Upper lobe of left lung (tissue), 6 donors: Measurements from ENCODE around the gene CAMK1. TPM values are rescaled to one million over a fixed set of nuclear protein-coding genes. Genes with fewer than 3 reads are reported as not detected.

Experiments
- ATAC-seq, 2 donors: fragments of 200-7000 bp; cut with Tn5 transposase; one replicate each; pipeline ENCODE4 v1.9.1; 2022; ENCODE audit warnings: mild to moderate bottlenecking in 2 of 2, moderate library complexity in 2 of 2; ENCODE audit not compliant: low FRiP score in 2 of 2
- DNase-seq, 2 donors: peaks; one replicate each; pipeline ENCODE4 v3.0.0-alpha.2; 2019 to 2020
- H3K27ac ChIP-seq, 4 donors: fragments of 200-600 bp; sonication (generic); one replicate each; pipeline ENCODE4 v1.5.1; 2016 to 2019
- H3K27me3 ChIP-seq, 4 donors: fragments of 200-600 bp; sonication (generic); one replicate each; pipeline ENCODE4 v1.5.1; 2017 to 2019
- H3K36me3 ChIP-seq, 4 donors: fragments of 200-600 bp; sonication (generic); one replicate each; pipeline ENCODE4 v1.5.1; 2016 to 2019
- H3K4me1 ChIP-seq, 4 donors: fragments of 200-600 bp; sonication (generic); one replicate each; pipeline ENCODE4 v1.5.1; 2018 to 2019
- H3K4me3 ChIP-seq, 4 donors: fragments of 200-600 bp; sonication (generic); one replicate each; pipeline ENCODE4 v1.5.1; 2017 to 2019; ENCODE audit warnings: mild to moderate bottlenecking in 2 of 4, moderate library complexity in 1 of 4
- H3K9me3 ChIP-seq, 4 donors: fragments of 200-600 bp; sonication (generic); one replicate each; pipeline ENCODE4 v1.5.1; 2018 to 2019
- EP300 ChIP-seq, 4 donors: sonication (generic); formaldehyde crosslinking; IDR thresholded peaks; one replicate each; pipeline ENCODE4 v1.5.1; 2017; ENCODE audit warnings: antibody characterized with exemption in 4 of 4, control low read depth in 2 of 4
- POLR2A ChIP-seq, 4 donors: fragments of 450-650 bp; IDR thresholded peaks; one replicate each; pipeline ENCODE4 v1.5.1; 2016 to 2017; ENCODE audit warnings: antibody characterized with exemption in 4 of 4, mild to moderate bottlenecking in 2 of 4
- POLR2AphosphoS5 ChIP-seq, 2 donors: sonication (generic); formaldehyde crosslinking; IDR thresholded peaks; one replicate each; pipeline ENCODE4 v1.5.1; 2017; ENCODE audit warnings: antibody characterized with exemption in 2 of 2
- WGBS, 2 donors: methylation state at CpG; one replicate each; pipeline ENCODE4 v1.1.5; 2017 to 2018; 5-methylcytosine and 5-hydroxymethylcytosine counted together
- total RNA-seq, 6 donors: library from RNA; depleted of rRNA in 4 of 6; stranded (reverse); fragments of >200 nt in 4 of 6; gene quantifications; one replicate each; pipeline versions ENCODE4 v1.1.0 to v1.2.1, GENCODE V29; 2016 to 2021
- TF ChIP-seq, protein P1 (sequence below), 6 experiments: fragments of 450-650 bp in 4 of 6; fragments of 200-600 bp in 2 of 6; sonication (generic) in 2 of 6; IDR thresholded peaks; one replicate each; pipeline ENCODE4 v1.5.1; 2016 to 2019; ENCODE audit warnings: antibody characterized with exemption in 6 of 6
- donor health status: DM: no; HTN: no; CAD: no; lungs with moderate emphysema.
- donor health status: DM: no; HTN: yes; CAD: no; lungs with severe emphysema.

Gene CAMK1
- total RNA-seq, 6 donors from 2014 or later, result 19.5 to 44.0 (median 27.6) TPM

DNA sequence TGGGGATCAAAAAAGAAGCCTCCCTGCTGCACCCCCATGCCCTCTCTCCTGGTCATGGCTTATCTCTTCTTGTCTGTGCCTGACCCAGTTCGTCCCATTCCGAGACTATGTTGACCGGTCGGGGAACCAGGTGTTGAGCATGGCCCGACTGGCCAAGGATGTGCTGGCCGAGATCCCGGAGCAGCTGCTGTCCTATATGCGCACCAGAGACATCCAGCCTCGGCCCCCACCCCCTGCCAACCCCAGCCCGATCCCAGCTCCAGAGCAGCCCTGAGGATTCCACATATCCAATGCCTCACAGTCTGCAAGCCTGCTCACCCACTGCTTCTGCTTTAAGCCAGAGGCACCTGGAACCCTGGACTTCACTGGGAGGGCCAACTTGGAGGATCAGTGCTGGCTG is 40.3 kb downstream of the CAMK1 start:
- Histone ChIP-seq H3K9me3 (no peaks in the 10 kb centered on the region), H3K4me1 (peaks cover 21 to 31% (median 24%) of the 10 kb centered on the region in 4 donors), H3K36me3 (peaks cover 0 to 6% (median 6%) of the 10 kb centered on the region in 4 donors), H3K27ac (no peak overlapping the region), H3K4me3 (no peak overlapping the region), H3K27me3 (no peaks in the 10 kb centered on the region)
- whole genome bisulfite sequencing, 2 donors, result 86 to 94% methylated on average over 9 to 10 of the region's 10 CpGs
- ATAC-seq, result no peak
- peak in 1 of 2 donors; percentile 53 for DNase-seq
- TF ChIP-seq, protein P1, sequence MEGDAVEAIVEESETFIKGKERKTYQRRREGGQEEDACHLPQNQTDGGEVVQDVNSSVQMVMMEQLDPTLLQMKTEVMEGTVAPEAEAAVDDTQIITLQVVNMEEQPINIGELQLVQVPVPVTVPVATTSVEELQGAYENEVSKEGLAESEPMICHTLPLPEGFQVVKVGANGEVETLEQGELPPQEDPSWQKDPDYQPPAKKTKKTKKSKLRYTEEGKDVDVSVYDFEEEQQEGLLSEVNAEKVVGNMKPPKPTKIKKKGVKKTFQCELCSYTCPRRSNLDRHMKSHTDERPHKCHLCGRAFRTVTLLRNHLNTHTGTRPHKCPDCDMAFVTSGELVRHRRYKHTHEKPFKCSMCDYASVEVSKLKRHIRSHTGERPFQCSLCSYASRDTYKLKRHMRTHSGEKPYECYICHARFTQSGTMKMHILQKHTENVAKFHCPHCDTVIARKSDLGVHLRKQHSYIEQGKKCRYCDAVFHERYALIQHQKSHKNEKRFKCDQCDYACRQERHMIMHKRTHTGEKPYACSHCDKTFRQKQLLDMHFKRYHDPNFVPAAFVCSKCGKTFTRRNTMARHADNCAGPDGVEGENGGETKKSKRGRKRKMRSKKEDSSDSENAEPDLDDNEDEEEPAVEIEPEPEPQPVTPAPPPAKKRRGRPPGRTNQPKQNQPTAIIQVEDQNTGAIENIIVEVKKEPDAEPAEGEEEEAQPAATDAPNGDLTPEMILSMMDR (IDR thresholded peaks at IDR 0.05), result no peak
- TF ChIP-seq POLR2A (IDR thresholded peaks at IDR 0.05), result no peak
- no peak for TF ChIP-seq POLR2AphosphoS5 (IDR thresholded peaks at IDR 0.05)
- no peak for TF ChIP-seq EP300 (IDR thresholded peaks at IDR 0.05)

DNA sequence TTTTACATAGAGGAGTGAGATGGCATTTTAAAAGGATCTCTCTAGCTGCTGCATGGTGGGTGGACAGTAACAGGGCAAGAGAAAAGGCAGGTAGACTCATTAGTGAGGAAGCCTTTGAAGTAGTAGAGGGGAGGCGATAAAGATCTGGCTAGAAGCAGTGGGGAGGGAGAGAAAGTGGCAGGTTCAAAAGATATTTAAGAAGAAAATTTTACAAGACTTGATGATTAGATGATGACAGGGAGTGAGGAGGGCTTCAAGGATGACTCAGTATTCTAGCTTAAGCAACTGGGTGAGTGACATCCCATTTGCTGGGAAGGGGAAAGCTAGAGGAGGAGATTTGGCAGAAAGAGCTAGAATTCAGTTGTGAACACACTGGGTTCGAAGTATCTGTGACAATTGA is 42.0 kb downstream of the CAMK1 start:
- TF ChIP-seq EP300 (IDR thresholded peaks at IDR 0.05), result no peak
- TF ChIP-seq POLR2A (IDR thresholded peaks at IDR 0.05), result no peak
- TF ChIP-seq POLR2AphosphoS5 (IDR thresholded peaks at IDR 0.05), result no peak
- TF ChIP-seq, protein P1 (IDR thresholded peaks at IDR 0.05), result no peak
- H3K9me3 ChIP-seq, result no peaks in the 10 kb centered on the region
- no peaks in the 10 kb centered on the region for H3K27me3 ChIP-seq
- H3K36me3 ChIP-seq, result no peaks in the 10 kb centered on the region
- peaks cover 11 to 14% (median 13%) of the 10 kb centered on the region in 4 donors for H3K4me1 ChIP-seq
- no peak overlapping the region for H3K4me3 ChIP-seq
- no peak for DNase-seq
- no peak for ATAC-seq
- 93 to 97% methylated on average over 2 of the region's 2 CpGs for WGBS, 2 donors
- no peak overlapping the region for H3K27ac ChIP-seq

DNA sequence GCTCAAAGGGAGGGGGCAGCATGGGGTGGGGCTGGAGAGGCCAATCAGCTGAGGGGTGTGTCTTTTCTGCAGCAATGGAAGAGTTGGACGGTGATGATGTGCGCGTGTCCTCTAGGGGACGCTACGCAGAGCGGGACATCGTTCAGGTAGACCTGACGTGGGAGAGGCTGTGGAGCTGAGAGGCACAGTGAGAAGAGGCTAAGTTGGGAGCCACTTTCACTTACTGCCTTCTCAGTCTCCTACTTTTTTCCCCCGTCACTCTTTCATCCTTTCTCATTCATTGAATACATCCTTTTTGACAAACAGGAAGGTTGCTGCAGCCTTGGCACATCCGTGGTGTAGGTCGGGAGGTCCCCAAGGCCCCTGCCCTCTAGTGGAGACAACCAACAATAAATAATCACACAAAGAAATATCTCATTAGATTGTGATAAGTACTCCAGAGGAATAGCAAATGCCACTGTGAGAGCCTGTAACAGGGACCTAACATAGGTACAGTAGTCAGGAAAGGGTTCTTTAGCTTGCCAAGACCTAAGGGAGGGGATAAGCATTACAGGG is 42.6 kb downstream of the CAMK1 start:
- ATAC-seq (no peak), DNase-seq (no peak)
- H3K36me3 ChIP-seq, result no peaks in the 10 kb centered on the region
- no peak overlapping the region for H3K27ac ChIP-seq
- H3K4me3 ChIP-seq, result no peak overlapping the region
- no peaks in the 10 kb centered on the region for H3K9me3 ChIP-seq
- peaks cover 5 to 8% (median 7%) of the 10 kb centered on the region in 4 donors for H3K4me1 ChIP-seq
- TF ChIP-seq EP300 (IDR thresholded peaks at IDR 0.05) (no peak), POLR2AphosphoS5 (IDR thresholded peaks at IDR 0.05) (no peak), POLR2A (IDR thresholded peaks at IDR 0.05) (no peak)
- TF ChIP-seq, protein P1 (IDR thresholded peaks at IDR 0.05), result peak in 3 of 6 experiments; percentile 7 to 30 (median 19)
- no peaks in the 10 kb centered on the region for H3K27me3 ChIP-seq
- 14 to 20% methylated on average over 11 of the region's 11 CpGs for WGBS, 2 donors

DNA sequence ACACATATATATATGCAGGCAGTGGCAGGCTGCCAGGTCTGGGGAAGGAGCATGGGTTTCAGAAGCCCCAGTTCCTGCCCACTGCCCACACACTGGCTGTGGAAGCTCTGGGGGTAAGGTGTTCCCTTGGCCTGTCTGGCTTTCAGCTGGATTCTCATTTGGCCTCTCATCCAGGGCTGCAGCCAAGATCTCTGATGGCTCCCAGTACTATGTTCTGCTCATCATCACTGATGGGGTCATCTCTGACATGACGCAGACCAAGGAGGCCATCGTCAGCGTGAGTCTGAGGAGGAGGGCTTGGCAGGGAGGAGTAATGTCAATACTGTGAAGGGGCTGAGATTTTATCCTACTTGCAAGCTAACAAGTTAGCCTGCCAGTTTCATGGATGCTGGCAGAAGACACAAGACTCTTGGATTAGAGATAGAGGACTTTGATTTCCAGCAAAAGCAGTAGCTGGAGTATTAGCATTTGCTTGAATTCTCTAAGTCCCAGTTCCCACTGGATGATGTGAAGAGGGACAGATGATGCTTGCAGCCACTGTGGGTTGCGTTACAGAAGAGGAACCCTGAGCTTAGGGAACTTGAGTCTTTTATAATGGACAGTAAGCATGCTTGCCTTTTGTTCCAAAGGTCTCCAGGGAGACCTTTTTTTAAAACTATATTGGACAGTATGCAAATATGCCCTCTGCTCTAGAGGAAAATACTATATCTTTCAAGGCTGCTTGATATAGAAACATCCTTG is 43.8 kb downstream of the CAMK1 start:
- no peak overlapping the region for H3K4me3 ChIP-seq
- peaks cover 5 to 8% (median 7%) of the 10 kb centered on the region in 4 donors for H3K4me1 ChIP-seq
- no peak overlapping the region for H3K27ac ChIP-seq
- WGBS, 2 donors, result 74 to 89% methylated on average over 3 to 4 of the region's 4 CpGs
- H3K27me3 ChIP-seq, result no peaks in the 10 kb centered on the region
- ATAC-seq (no peak), DNase-seq (no peak)
- TF ChIP-seq, protein P1 (IDR thresholded peaks at IDR 0.05), result no peak
- TF ChIP-seq POLR2AphosphoS5 (IDR thresholded peaks at IDR 0.05) (no peak), EP300 (IDR thresholded peaks at IDR 0.05) (no peak), POLR2A (IDR thresholded peaks at IDR 0.05) (no peak)
- H3K9me3 ChIP-seq, result no peaks in the 10 kb centered on the region
- no peaks in the 10 kb centered on the region for H3K36me3 ChIP-seq
